K562 (cell line): ENCODE results near the gene ADARB2.

Experiments
- BACH1 ChIP-seq: fragments of 200-800 bp; sonication (Bioruptor generic); IDR thresholded peaks from 2 replicates; pipeline ENCODE4 v1.6.1; 2016; ENCODE audit warnings: missing genetic modification characterization, missing compliant biosample characterization
- CTCF ChIP-seq, 3 experiments: IDR thresholded peaks in 2 of 3; conservative IDR thresholded peaks in 1 of 3; 2 replicates each; pipeline ENCODE4 v1.5.1; 2011 to 2012; ENCODE audit warnings: low read length in 3 of 3, mild to moderate bottlenecking in 3 of 3, control low read depth in 2 of 3, improper control_type of control experiment in 1 of 3, inconsistent platforms in 1 of 3, low read depth in 1 of 3, mixed read lengths in 1 of 3, moderate library complexity in 1 of 3; ENCODE audit not compliant: insufficient read depth in 2 of 3

GRCh38 chr10:1491901-1492300 is 245.4 kb downstream of the ADARB2 start:
- TF ChIP-seq CTCF (IDR thresholded peaks at IDR 0.05 in 2 of 3, conservative IDR thresholded peaks at IDR 0.05 in 1 of 3; ENCODE audit: insufficient read depth in 2 of 3, low read depth in 1 of 3, low read length in 3 of 3) = no peak
- TF ChIP-seq BACH1 (tag) = no peak
